NCI-H1105 treated with DMSO at 0.1 percent for 48 hours (cell line): ENCODE data around the gene MAGOHB.
"Not testable (repeated sequence)": the region's sequence is repeated elsewhere in the genome, so short reads cannot be mapped to it uniquely, and the experiment has no call there.

ENCODE experiments used
- DNase-seq: peaks from one replicate; lab custom pipeline; 2025; lab: John Stamatoyannopoulos, UW

MAGOHB gene

GRCh38 chr12:10613349-10614055, at the start of gene MAGOHB:
MAGOHB (minus strand) TSS chr12:10613609; CDS start chr12:10613532, 77 bp downstream.
- DNase-seq = peak; percentile 90

GRCh38 chr12:10661338-10661737, 47.9 kb upstream of the MAGOHB start:
- DNase-seq = no peak

- DNase-seq = no peak
Measured at GRCh38 chr12:10654003-10654402, 40.6 kb upstream of the MAGOHB start.

- no peak for DNase-seq
Measured at GRCh38 chr12:10652192-10652591, 38.8 kb upstream of the MAGOHB start.

GRCh38 chr12:10646576-10646975, 33.2 kb upstream of the MAGOHB start:
- not testable (repeated sequence) for DNase-seq

GRCh38 chr12:10645910-10646309, 32.5 kb upstream of the MAGOHB start:
- DNase-seq = no peak

GRCh38 chr12:10641735-10642500, 28.5 kb upstream of the MAGOHB start:
- no peak for DNase-seq

GRCh38 chr12:10638728-10639127, 25.3 kb upstream of the MAGOHB start:
- DNase-seq = no peak

GRCh38 chr12:10636611-10637010, 23.2 kb upstream of the MAGOHB start:
- DNase-seq = no peak

GRCh38 chr12:10636124-10636523, 22.7 kb upstream of the MAGOHB start:
- no peak for DNase-seq

- no peak for DNase-seq
Measured at GRCh38 chr12:10635306-10635705, 21.9 kb upstream of the MAGOHB start.

GRCh38 chr12:10634427-10634826, 21.0 kb upstream of the MAGOHB start:
- no peak for DNase-seq

GRCh38 chr12:10633541-10633940, 20.1 kb upstream of the MAGOHB start:
- no peak for DNase-seq

- DNase-seq = no peak
Measured at GRCh38 chr12:10632226-10632625, 18.8 kb upstream of the MAGOHB start.

- DNase-seq = no peak
Measured at GRCh38 chr12:10624605-10625004, 11.2 kb upstream of the MAGOHB start.

GRCh38 chr12:10623131-10623530, 9.7 kb upstream of the MAGOHB start:
- DNase-seq = no peak

- no peak for DNase-seq
Measured at GRCh38 chr12:10621278-10621677, 7.9 kb upstream of the MAGOHB start.

- no peak for DNase-seq
Measured at GRCh38 chr12:10620078-10620779, 6.8 kb upstream of the MAGOHB start.

- no peak for DNase-seq
Measured at GRCh38 chr12:10618338-10618987, 5.1 kb upstream of the MAGOHB start.

- no peak for DNase-seq
Measured at GRCh38 chr12:10617863-10618262, 4.5 kb upstream of the MAGOHB start.

GRCh38 chr12:10615532-10615931, 2.1 kb upstream of the MAGOHB start:
- DNase-seq = no peak

GRCh38 chr12:10614056-10614370, 604 bp upstream of the MAGOHB start:
- DNase-seq = no peak

GRCh38 chr12:10612984-10613348, 443 bp downstream of the MAGOHB start:
- DNase-seq = peak; percentile 44
